Mesenchymal stem cell (in vitro differentiated cells and primary cell): Measurements from ENCODE around the gene DOCK11.

Experiments used
- DNase-seq: peaks from one replicate; pipeline ENCODE4 v3.0.0-alpha.2; 2013
- H2AFZ ChIP-seq: one replicate; pipeline ENCODE4 v1.6.1; 2013; ENCODE audit warnings: low read depth, mild to moderate bottlenecking, control low read depth, inconsistent platforms, low read length, moderate library complexity
- H2AK5ac ChIP-seq: 2 replicates; pipeline ENCODE4 v1.6.1; 2013; ENCODE audit warnings: low read length, moderate library complexity, mild to moderate bottlenecking, inconsistent platforms; ENCODE audit not compliant: severe bottlenecking
- H2BK120ac ChIP-seq: one replicate; pipeline ENCODE4 v1.6.1; 2013; ENCODE audit warnings: low read depth, mild to moderate bottlenecking, inconsistent platforms, low read length, moderate library complexity
- H2BK12ac ChIP-seq, 2 experiments: one replicate each; pipeline ENCODE4 v1.6.1; 2013; ENCODE audit warnings: inconsistent platforms in 2 of 2, low read length in 2 of 2, mild to moderate bottlenecking in 2 of 2, moderate library complexity in 2 of 2, control low read depth in 1 of 2
- H2BK15ac ChIP-seq: one replicate; pipeline ENCODE4 v1.6.1; 2013; ENCODE audit warnings: mild to moderate bottlenecking, low read depth, inconsistent platforms; ENCODE audit not compliant: poor library complexity, severe bottlenecking
- H2BK5ac ChIP-seq: 2 replicates; pipeline ENCODE4 v1.6.1; 2013; ENCODE audit warnings: low read depth, mild to moderate bottlenecking, low read length, control low read depth, inconsistent platforms; ENCODE audit not compliant: poor library complexity, severe bottlenecking
- H3K14ac ChIP-seq, 2 experiments: one replicate each; pipeline ENCODE4 v1.6.1; 2013; ENCODE audit warnings: inconsistent platforms in 2 of 2, low read length in 2 of 2, control low read depth in 1 of 2, mild to moderate bottlenecking in 1 of 2, moderate library complexity in 1 of 2
- H3K18ac ChIP-seq, 2 experiments: one replicate each; pipeline ENCODE4 v1.6.1; 2013; ENCODE audit warnings: inconsistent platforms in 2 of 2, low read length in 2 of 2, control low read depth in 1 of 2, low read depth in 1 of 2, mild to moderate bottlenecking in 1 of 2
- H3K23ac ChIP-seq, 2 experiments: one replicate each; pipeline ENCODE4 v1.6.1; 2013; ENCODE audit warnings: inconsistent platforms in 2 of 2, low read length in 2 of 2, mild to moderate bottlenecking in 2 of 2, moderate library complexity in 2 of 2, control low read depth in 1 of 2
- H3K27ac ChIP-seq: 2 replicates; pipeline ENCODE4 v1.5.1; 2013; ENCODE audit warnings: mild to moderate bottlenecking, moderate library complexity, low read length, control low read depth, inconsistent platforms; ENCODE audit not compliant: poor library complexity, severe bottlenecking
- H3K27me3 ChIP-seq, 2 experiments: 2 replicates each; pipeline versions ENCODE4 v1.6.1 to v1.7.0; 2013; ENCODE audit warnings: low read length in 2 of 2, mild to moderate bottlenecking in 2 of 2, moderate library complexity in 2 of 2, control low read depth in 1 of 2, inconsistent platforms in 1 of 2; ENCODE audit not compliant: control insufficient read depth in 1 of 2, insufficient read depth in 1 of 2
- H3K36me3 ChIP-seq, 2 experiments: 2 replicates each; pipeline versions ENCODE4 v1.6.1 to v1.7.0; 2013; ENCODE audit warnings: low read length in 2 of 2, control low read depth in 1 of 2, inconsistent platforms in 1 of 2, low read depth in 1 of 2, mild to moderate bottlenecking in 1 of 2; ENCODE audit not compliant: insufficient read depth in 2 of 2, control insufficient read depth in 1 of 2
- H3K4ac ChIP-seq, 2 experiments: one replicate each; pipeline ENCODE4 v1.6.1; 2013; ENCODE audit warnings: inconsistent platforms in 2 of 2, low read length in 2 of 2, mild to moderate bottlenecking in 2 of 2, moderate library complexity in 2 of 2, control low read depth in 1 of 2, low read depth in 1 of 2
- H3K4me1 ChIP-seq: 2 replicates; pipeline ENCODE4 v1.6.1; 2013; ENCODE audit warnings: low read depth, low read length, control low read depth; ENCODE audit not compliant: control insufficient read depth, insufficient read depth
- H3K4me2 ChIP-seq: 2 replicates; pipeline ENCODE4 v1.6.1; 2013; ENCODE audit warnings: low read length, mild to moderate bottlenecking, inconsistent platforms; ENCODE audit not compliant: poor library complexity, severe bottlenecking
- H3K4me3 ChIP-seq, 2 experiments: 2 replicates each; pipeline versions ENCODE4 v1.5.1 to v1.7.0; 2013; ENCODE audit warnings: low read length in 2 of 2, mild to moderate bottlenecking in 2 of 2, control low read depth in 1 of 2, low read depth in 1 of 2; ENCODE audit not compliant: insufficient read depth in 1 of 2
- H3K79me1 ChIP-seq: replicated peaks from 2 replicates; pipeline ENCODE4 v1.6.1; 2013; ENCODE audit warnings: mild to moderate bottlenecking, control low read depth, low read length, inconsistent platforms; ENCODE audit not compliant: poor library complexity, severe bottlenecking
- H3K9ac ChIP-seq: 2 replicates; pipeline ENCODE4 v1.7.0; 2013; ENCODE audit warnings: mild to moderate bottlenecking, low read length, moderate library complexity
- H3K9me3 ChIP-seq: 2 replicates; pipeline ENCODE4 v1.7.0; 2013; ENCODE audit warnings: mild to moderate bottlenecking, low read length; ENCODE audit not compliant: control insufficient read depth
- H4K8ac ChIP-seq: one replicate; pipeline ENCODE4 v1.6.1; 2013; ENCODE audit warnings: inconsistent platforms, mild to moderate bottlenecking, low read length, moderate library complexity
- H4K91ac ChIP-seq: one replicate; pipeline ENCODE4 v1.6.1; 2013; ENCODE audit warnings: mild to moderate bottlenecking, low read length, inconsistent platforms
- WGBS: methylation state at CpG from one replicate; pipeline ENCODE4 v1.1.7; 2013; ENCODE audit warnings: mixed read lengths; 5-methylcytosine and 5-hydroxymethylcytosine counted together

The DOCK11 gene

DNA sequence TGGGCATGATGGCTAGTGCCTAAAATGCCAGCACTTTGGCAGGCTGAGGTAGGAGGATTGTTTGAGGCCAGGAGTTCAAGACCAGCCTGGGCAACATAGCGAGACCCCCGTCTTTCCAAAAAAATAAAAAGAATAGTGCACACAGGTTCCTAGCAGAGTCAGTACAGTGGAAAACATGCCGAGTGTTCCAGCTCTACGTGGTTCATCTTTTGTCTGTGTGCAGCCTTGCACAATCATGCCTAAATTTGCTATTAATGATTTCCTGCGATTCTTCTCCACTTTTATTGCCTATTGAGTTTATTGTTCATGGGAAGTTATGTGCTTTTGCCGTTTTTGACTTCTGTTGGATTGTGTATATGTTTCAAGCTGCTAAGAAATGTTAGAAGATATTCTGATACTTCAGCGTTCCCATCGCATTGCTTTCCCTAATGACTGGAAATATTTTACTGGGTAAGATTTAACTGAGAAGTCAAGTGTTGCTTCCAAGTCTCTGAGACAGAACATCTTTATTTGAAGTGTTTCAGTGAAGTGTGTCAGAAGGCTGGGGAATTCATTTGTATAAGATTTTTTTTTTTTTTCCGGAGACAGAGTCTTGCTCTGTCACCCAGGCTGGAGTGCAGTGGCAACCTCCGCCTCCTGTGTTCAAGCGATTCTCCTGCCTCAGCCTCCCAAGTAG is 11.3 kb downstream of the DOCK11 start:
- Histone ChIP-seq H2AK5ac (no peak overlapping the region), H3K4me1 (no peaks in the 10 kb centered on the region), H2BK120ac (no peak overlapping the region), H4K8ac (no peak overlapping the region), H3K23ac (no peak overlapping the region), H3K18ac (no peak overlapping the region), H2BK12ac (no peak overlapping the region), H2BK15ac (no peak overlapping the region), H3K4me3 (peak overlapping the region in 1 of 2 experiments; percentile 6), H3K79me1 (peaks cover 8% of the 10 kb centered on the region), H3K4me2 (no peak overlapping the region), H2BK5ac (no peak overlapping the region), H3K27me3 (peaks cover 0 to 4% of the 10 kb centered on the region in 2 experiments), H3K4ac (no peak overlapping the region), H3K9ac (no peak overlapping the region), H3K36me3 (no peaks in the 10 kb centered on the region), H3K14ac (no peak overlapping the region), H2AFZ (no peak overlapping the region), H4K91ac (no peak overlapping the region), H3K27ac (no peak overlapping the region), H3K9me3 (no peaks in the 10 kb centered on the region)
- no peak for DNase-seq
- 95% methylated on average over 10 of the region's 11 CpGs for WGBS

DNA sequence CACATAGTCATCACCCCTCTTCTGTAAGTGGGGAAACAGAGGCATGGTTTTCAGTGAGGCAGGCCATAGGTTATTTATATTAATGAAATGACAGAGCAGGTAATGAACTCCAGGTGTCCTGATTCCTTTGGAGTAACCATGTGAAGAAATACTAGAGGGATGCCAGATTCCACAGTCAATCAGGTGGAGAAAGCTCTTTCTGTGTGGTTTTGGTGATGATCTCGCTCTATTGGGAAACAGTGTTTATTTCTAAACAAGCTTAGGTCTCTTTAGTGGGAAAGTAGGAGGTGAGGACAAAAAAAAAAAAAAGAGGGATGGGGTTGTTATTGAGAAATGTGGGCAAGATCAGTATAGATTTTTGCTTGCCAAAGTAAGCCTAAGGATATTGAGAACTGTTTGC is 12.2 kb downstream of the DOCK11 start:
- 84% methylated on average over 1 of the region's 1 CpG for WGBS
- H3K4ac ChIP-seq: no peak overlapping the region

DNA sequence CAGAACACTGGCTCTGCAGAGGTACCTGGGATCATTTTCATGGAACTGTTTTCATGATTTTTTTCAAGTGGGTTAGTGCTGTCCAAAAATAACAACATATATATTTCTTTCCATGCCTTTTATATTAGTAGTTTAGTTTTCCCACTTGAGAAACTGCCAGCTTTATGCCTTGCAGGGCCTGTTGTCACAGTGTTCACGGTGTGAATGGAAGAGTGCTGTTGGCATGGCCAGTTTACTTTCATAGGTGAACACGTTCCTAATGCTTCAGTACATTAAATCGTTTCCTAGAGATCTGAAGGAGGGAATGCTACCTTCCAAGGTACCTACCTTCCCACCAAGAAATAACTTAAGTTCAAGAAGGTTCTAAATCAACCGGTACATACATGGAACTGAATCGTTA is 12.6 kb downstream of the DOCK11 start:
- H2BK15ac ChIP-seq: no peak overlapping the region
- H2BK12ac ChIP-seq: no peak overlapping the region
- H3K9ac ChIP-seq: no peak overlapping the region
- H3K27ac ChIP-seq: no peak overlapping the region
- no peaks in the 10 kb centered on the region for H3K9me3 ChIP-seq
- H3K4me3 ChIP-seq: no peak overlapping the region
- H3K14ac ChIP-seq: no peak overlapping the region
- no peak overlapping the region for H3K18ac ChIP-seq
- over 99% methylated on average over 4 of the region's 5 CpGs for WGBS
- H3K27me3 ChIP-seq: peaks cover 0 to 4% of the 10 kb centered on the region in 2 experiments
- no peak overlapping the region for H4K8ac ChIP-seq
- H2AFZ ChIP-seq: no peak overlapping the region
- no peak for DNase-seq
- peaks cover 8% of the 10 kb centered on the region for H3K79me1 ChIP-seq
- H3K36me3 ChIP-seq: no peaks in the 10 kb centered on the region
- no peak overlapping the region for H2BK120ac ChIP-seq
- H2BK5ac ChIP-seq: no peak overlapping the region
- no peak overlapping the region for H3K4me2 ChIP-seq
- no peak overlapping the region for H4K91ac ChIP-seq
- H2AK5ac ChIP-seq: no peak overlapping the region
- H3K4ac ChIP-seq: no peak overlapping the region
- no peaks in the 10 kb centered on the region for H3K4me1 ChIP-seq
- H3K23ac ChIP-seq: no peak overlapping the region

More for the DNA sequence above, 12.2 kb downstream of the DOCK11 start:
- Histone ChIP-seq H3K23ac (no peak overlapping the region), H2BK5ac (no peak overlapping the region), H3K18ac (no peak overlapping the region), H4K8ac (no peak overlapping the region), H3K79me1 (peaks cover 8% of the 10 kb centered on the region), H3K36me3 (no peaks in the 10 kb centered on the region), H3K9me3 (no peaks in the 10 kb centered on the region), H3K4me1 (no peaks in the 10 kb centered on the region), H2BK15ac (no peak overlapping the region), H3K9ac (no peak overlapping the region), H3K27ac (no peak overlapping the region), H3K27me3 (peaks cover 0 to 4% of the 10 kb centered on the region in 2 experiments), H3K14ac (no peak overlapping the region), H2BK12ac (no peak overlapping the region), H2AK5ac (no peak overlapping the region), H2BK120ac (no peak overlapping the region), H4K91ac (no peak overlapping the region), H3K4me3 (no peak overlapping the region), H2AFZ (no peak overlapping the region), H3K4me2 (no peak overlapping the region)
- no peak for DNase-seq

DNA sequence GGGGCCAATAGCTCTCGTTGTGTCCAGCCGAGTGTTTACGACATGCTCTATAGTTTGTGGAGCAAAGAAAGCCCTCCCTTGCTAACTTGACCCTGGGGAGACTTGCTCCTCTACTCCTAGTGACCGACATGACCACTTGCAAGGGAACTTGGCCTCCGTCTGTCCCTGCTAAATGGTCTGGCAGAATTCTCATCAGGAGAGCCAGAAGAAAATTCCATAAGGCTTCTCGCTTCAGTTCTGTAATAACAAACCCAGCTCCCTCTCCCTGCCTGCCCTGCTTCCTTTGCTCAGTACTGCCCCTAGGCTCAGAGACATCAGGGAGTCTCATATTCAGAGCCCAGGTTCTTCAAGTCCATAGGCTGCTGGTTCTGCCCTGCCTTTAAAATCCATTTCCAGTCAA is 13.0 kb downstream of the DOCK11 start:
- Histone ChIP-seq H2BK15ac (no peak overlapping the region), H2BK12ac (no peak overlapping the region), H3K23ac (no peak overlapping the region), H3K4me1 (no peaks in the 10 kb centered on the region), H3K18ac (no peak overlapping the region), H3K4ac (no peak overlapping the region), H3K4me2 (no peak overlapping the region), H4K91ac (no peak overlapping the region), H2AK5ac (no peak overlapping the region), H3K4me3 (no peak overlapping the region), H3K9me3 (no peaks in the 10 kb centered on the region), H3K14ac (no peak overlapping the region), H4K8ac (no peak overlapping the region), H3K9ac (no peak overlapping the region), H3K27me3 (peaks cover 0 to 4% of the 10 kb centered on the region in 2 experiments), H3K36me3 (no peaks in the 10 kb centered on the region), H2BK120ac (no peak overlapping the region), H2AFZ (no peak overlapping the region), H3K27ac (no peak overlapping the region), H3K79me1 (peaks cover 7% of the 10 kb centered on the region), H2BK5ac (no peak overlapping the region)
- WGBS: 83% methylated on average over 6 of the region's 6 CpGs
- no peak for DNase-seq
